H1 (cell line): ENCODE measurements around the gene FGF1. TPM values are rescaled to one million over a fixed set of nuclear protein-coding genes. Genes with fewer than 3 reads are reported as not detected.

Experiments
- CTBP2 ChIP-seq: IDR thresholded peaks from 2 replicates; pipeline ENCODE4 v1.7.0; 2011; ENCODE audit warnings: borderline replicate concordance, mild to moderate bottlenecking, moderate library complexity, mixed read lengths, low read length; ENCODE audit not compliant: insufficient read depth, insufficient read length
- PHF8 ChIP-seq: fragments of 200-600 bp; sonication (generic); conservative IDR thresholded peaks from 2 replicates; pipeline ENCODE4 v1.7.1; 2012; ENCODE audit warnings: low read depth, mild to moderate bottlenecking, inconsistent platforms, low read length, moderate library complexity
- TCF12 ChIP-seq: IDR thresholded peaks from 2 replicates; pipeline ENCODE4 v1.6.1; 2011; ENCODE audit warnings: low read depth, mild to moderate bottlenecking, low read length
- YY1 ChIP-seq: IDR thresholded peaks from 2 replicates; pipeline ENCODE4 v1.6.1; 2011; ENCODE audit warnings: low read depth, mild to moderate bottlenecking, low read length
- polyA plus RNA-seq, 7 experiments: library from polyadenylated mRNA; depleted of rRNA in 3 of 7; stranded (reverse) in 5 of 7; unstranded in 2 of 7; fragments of >200 nt in 5 of 7; fragments of 200-250 nt in 2 of 7; gene quantifications; 1 replicate in 5 of 7; 2 replicates in 1 of 7; 4 replicates in 1 of 7; pipeline versions ENCODE4 v1.2.1 to v1.2.3, GENCODE V29; 2011 to 2013; ENCODE audit warnings: missing spikeins in 2 of 7, mixed read lengths in 2 of 7
- total RNA-seq: library from RNA; stranded (reverse); fragmentation: NEBNext Ultra II Directional; extraction: Animal tissue kit (Norgen Biotek cat#: 25700); gene quantifications from 2 replicates; pipeline ENCODE4 v1.2.1, GENCODE V29; 2021

The FGF1 gene
- total and polyA plus RNA-seq, 2 of the 8 experiments (the other 6 are each of a cell fraction or from before 2014, with no cell fraction given) = 0.30 to 0.50 TPM

DNA sequence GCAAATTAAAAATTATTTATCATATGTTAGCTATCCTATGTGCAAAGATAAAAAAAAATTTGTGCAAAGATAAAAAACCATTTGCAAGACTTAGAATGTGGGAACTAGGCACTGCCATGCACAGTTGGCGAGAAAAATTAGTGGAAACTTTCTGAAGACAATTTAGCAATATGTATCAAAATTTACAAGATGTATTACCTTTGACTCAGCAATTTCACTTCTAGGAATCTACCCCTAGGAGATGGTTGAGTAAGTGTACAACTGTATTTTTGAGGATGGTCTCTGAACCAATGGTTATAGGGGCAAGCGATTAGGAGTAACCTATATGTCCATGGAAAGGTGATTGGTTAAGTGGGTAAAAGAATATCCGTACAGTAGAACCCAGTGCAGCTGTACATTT is 88.9 kb downstream of the FGF1 start (continued):
- no peak for TF ChIP-seq YY1
- TF ChIP-seq TCF12 = no peak
- TF ChIP-seq CTBP2 = no peak
- TF ChIP-seq PHF8 = no peak
